A673 (cell line): ENCODE data around the gene PPM1F.

Source experiments
- EZH2 ChIP-seq: fragments of 200-600 bp; sonication (generic); IDR thresholded peaks from 2 replicates; pipeline ENCODE4 v1.6.1; 2017; ENCODE audit warnings: borderline replicate concordance, low read depth, mild to moderate bottlenecking, mixed read lengths, antibody characterized with exemption, low read length; ENCODE audit not compliant: poor library complexity, severe bottlenecking
- TF ChIP-seq, protein P1 (sequence below): fragments of 300-800, 200-600 bp; sonication (generic); conservative IDR thresholded peaks from 2 replicates; pipeline ENCODE4 v1.5.1; 2017; ENCODE audit warnings: low read depth, mild to moderate bottlenecking, antibody characterized with exemption, low read length, moderate library complexity, mixed read lengths

DNA sequence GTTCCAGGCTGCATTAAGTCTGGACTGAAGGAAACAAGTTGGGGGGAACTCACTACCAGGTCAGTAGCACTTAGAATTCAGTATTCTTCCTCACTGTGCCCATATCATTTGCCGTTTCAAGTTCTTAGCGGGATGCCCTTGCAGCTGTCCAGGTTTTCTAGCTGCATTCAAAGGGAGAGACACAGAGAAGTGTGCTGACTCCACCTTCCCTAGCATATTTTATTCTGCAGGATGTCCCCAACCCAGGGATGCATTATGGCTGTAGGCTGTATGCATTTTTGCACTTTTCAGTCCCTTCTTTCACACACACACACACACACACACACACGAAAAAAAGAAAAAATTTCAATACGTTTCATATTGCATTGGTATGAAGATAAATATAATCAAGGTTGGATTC lies 49.4 kb downstream of the PPM1F start:
- TF ChIP-seq, protein P1, sequence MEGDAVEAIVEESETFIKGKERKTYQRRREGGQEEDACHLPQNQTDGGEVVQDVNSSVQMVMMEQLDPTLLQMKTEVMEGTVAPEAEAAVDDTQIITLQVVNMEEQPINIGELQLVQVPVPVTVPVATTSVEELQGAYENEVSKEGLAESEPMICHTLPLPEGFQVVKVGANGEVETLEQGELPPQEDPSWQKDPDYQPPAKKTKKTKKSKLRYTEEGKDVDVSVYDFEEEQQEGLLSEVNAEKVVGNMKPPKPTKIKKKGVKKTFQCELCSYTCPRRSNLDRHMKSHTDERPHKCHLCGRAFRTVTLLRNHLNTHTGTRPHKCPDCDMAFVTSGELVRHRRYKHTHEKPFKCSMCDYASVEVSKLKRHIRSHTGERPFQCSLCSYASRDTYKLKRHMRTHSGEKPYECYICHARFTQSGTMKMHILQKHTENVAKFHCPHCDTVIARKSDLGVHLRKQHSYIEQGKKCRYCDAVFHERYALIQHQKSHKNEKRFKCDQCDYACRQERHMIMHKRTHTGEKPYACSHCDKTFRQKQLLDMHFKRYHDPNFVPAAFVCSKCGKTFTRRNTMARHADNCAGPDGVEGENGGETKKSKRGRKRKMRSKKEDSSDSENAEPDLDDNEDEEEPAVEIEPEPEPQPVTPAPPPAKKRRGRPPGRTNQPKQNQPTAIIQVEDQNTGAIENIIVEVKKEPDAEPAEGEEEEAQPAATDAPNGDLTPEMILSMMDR, result no peak
- no peak for TF ChIP-seq EZH2
